ENCODE measurements around the gene KRTAP1-1. TPM values are rescaled to one million over a fixed set of nuclear protein-coding genes. Genes with fewer than 3 reads are reported as not detected.

KRTAP1-1 gene
- total RNA-seq, 1 experiment from 2014 or later: not detected

Other genes with a start within 250 kb of the KRTAP1-1 start
- gene KRT28, start 241.5 kb downstream of the KRTAP1-1 start, total RNA-seq (2021; ENCODE audit: unreplicated experiment): not detected
- 62.3 TPM for gene KRT10, start 218.8 kb downstream of the KRTAP1-1 start, total RNA-seq (2021; ENCODE audit: unreplicated experiment)
- gene KRT12, start 174.2 kb downstream of the KRTAP1-1 start, total RNA-seq (2021; ENCODE audit: unreplicated experiment): not detected
- 1.5 TPM for gene KRT20, start 156.2 kb downstream of the KRTAP1-1 start, total RNA-seq (2021; ENCODE audit: unreplicated experiment)
- gene KRT23, start 103.8 kb downstream of the KRTAP1-1 start, total RNA-seq (2021; ENCODE audit: unreplicated experiment): 19.0 TPM
- gene KRT39, start 74.5 kb downstream of the KRTAP1-1 start, total RNA-seq (2021; ENCODE audit: unreplicated experiment): not detected
- not detected for gene KRT40, start 57.1 kb downstream of the KRTAP1-1 start, total RNA-seq (2021; ENCODE audit: unreplicated experiment)
- gene KRTAP3-3, start 47.3 kb downstream of the KRTAP1-1 start, total RNA-seq (2021; ENCODE audit: unreplicated experiment): not detected
- not detected for gene KRTAP3-2, start 41.5 kb downstream of the KRTAP1-1 start, total RNA-seq (2021; ENCODE audit: unreplicated experiment)
- not detected for gene KRTAP3-1, start 32.3 kb downstream of the KRTAP1-1 start, total RNA-seq (2021; ENCODE audit: unreplicated experiment)
- not detected for gene KRTAP1-5, start 14.2 kb downstream of the KRTAP1-1 start, total RNA-seq (2021; ENCODE audit: unreplicated experiment)
- gene KRTAP1-4, start 11.3 kb downstream of the KRTAP1-1 start, total RNA-seq (2021; ENCODE audit: unreplicated experiment): not detected
- not detected for gene KRTAP1-3, start 6.6 kb downstream of the KRTAP1-1 start, total RNA-seq (2021; ENCODE audit: unreplicated experiment)
- not detected for gene KRTAP2-1, start 5.9 kb upstream of the KRTAP1-1 start, total RNA-seq (2021; ENCODE audit: unreplicated experiment)
- gene KRTAP2-2, start 13.8 kb upstream of the KRTAP1-1 start, total RNA-seq (2021; ENCODE audit: unreplicated experiment): 1.2 TPM
- gene KRTAP2-3, start 18.7 kb upstream of the KRTAP1-1 start, total RNA-seq (2021; ENCODE audit: unreplicated experiment): 6.3 TPM
- gene KRTAP2-4, start 24.4 kb upstream of the KRTAP1-1 start, total RNA-seq (2021; ENCODE audit: unreplicated experiment): 0.76 TPM
- not detected for gene KRTAP4-7, start 42.7 kb upstream of the KRTAP1-1 start, total RNA-seq (2021; ENCODE audit: unreplicated experiment)
- gene KRTAP4-8, start 56.7 kb upstream of the KRTAP1-1 start, total RNA-seq (2021; ENCODE audit: unreplicated experiment): not detected
- gene KRTAP4-16, start 60.8 kb upstream of the KRTAP1-1 start, total RNA-seq (2021; ENCODE audit: unreplicated experiment): not detected
- not detected for gene KRTAP4-9, start 63.9 kb upstream of the KRTAP1-1 start, total RNA-seq (2021; ENCODE audit: unreplicated experiment)
- not detected for gene KRTAP4-11, start 76.9 kb upstream of the KRTAP1-1 start, total RNA-seq (2021; ENCODE audit: unreplicated experiment)
- gene KRTAP4-12, start 82.7 kb upstream of the KRTAP1-1 start, total RNA-seq (2021; ENCODE audit: unreplicated experiment): not detected
- not detected for gene KRTAP4-6, start 99.1 kb upstream of the KRTAP1-1 start, total RNA-seq (2021; ENCODE audit: unreplicated experiment)
- gene KRTAP4-5, start 108.4 kb upstream of the KRTAP1-1 start, total RNA-seq (2021; ENCODE audit: unreplicated experiment): not detected
- not detected for gene KRTAP4-4, start 119.3 kb upstream of the KRTAP1-1 start, total RNA-seq (2021; ENCODE audit: unreplicated experiment)
- not detected for gene KRTAP4-3, start 126.8 kb upstream of the KRTAP1-1 start, total RNA-seq (2021; ENCODE audit: unreplicated experiment)
- gene KRTAP4-2, start 136.8 kb upstream of the KRTAP1-1 start, total RNA-seq (2021; ENCODE audit: unreplicated experiment): not detected
- not detected for gene KRTAP4-1, start 143.5 kb upstream of the KRTAP1-1 start, total RNA-seq (2021; ENCODE audit: unreplicated experiment)
- not detected for gene KRTAP9-1, start 148.4 kb upstream of the KRTAP1-1 start, total RNA-seq (2021; ENCODE audit: unreplicated experiment)
- gene KRTAP9-2, start 185.2 kb upstream of the KRTAP1-1 start, total RNA-seq (2021; ENCODE audit: unreplicated experiment): not detected
- gene KRTAP9-3, start 191.0 kb upstream of the KRTAP1-1 start, total RNA-seq (2021; ENCODE audit: unreplicated experiment): not detected
- not detected for gene KRTAP9-8, start 196.5 kb upstream of the KRTAP1-1 start, total RNA-seq (2021; ENCODE audit: unreplicated experiment)
- not detected for gene KRTAP9-4, start 208.2 kb upstream of the KRTAP1-1 start, total RNA-seq (2021; ENCODE audit: unreplicated experiment)
- not detected for gene KRTAP9-9, start 213.9 kb upstream of the KRTAP1-1 start, total RNA-seq (2021; ENCODE audit: unreplicated experiment)
- gene KRTAP9-6, start 223.9 kb upstream of the KRTAP1-1 start, total RNA-seq (2021; ENCODE audit: unreplicated experiment): not detected
- gene KRTAP9-7, start 234.2 kb upstream of the KRTAP1-1 start, total RNA-seq (2021; ENCODE audit: unreplicated experiment): not detected

Data from HCT116 (cell line).